Neural cell (in vitro differentiated cells): ENCODE results near the gene INSYN2B. TPM values are rescaled to one million over a fixed set of nuclear protein-coding genes. Genes with fewer than 3 reads are reported as not detected.

ENCODE experiments used
- H2AFZ ChIP-seq: fragments of 200-600, 300-800 bp; sonication (generic), shearing (Covaris generic); 2 replicates; pipeline ENCODE4 v1.6.0; 2014; ENCODE audit warnings: low read depth, mild to moderate bottlenecking, antibody characterized with exemption, low read length, moderate library complexity
- H3F3A ChIP-seq: fragments of 200-600 bp; shearing (Covaris generic); 2 replicates; pipeline ENCODE4 v1.6.1; 2016; ENCODE audit warnings: mild to moderate bottlenecking, moderate library complexity, mixed read lengths, antibody characterized with exemption, low read length; ENCODE audit not compliant: insufficient read depth, poor library complexity, severe bottlenecking
- H3K27ac ChIP-seq: fragments of 200-600, 300-800 bp; sonication (generic), shearing (Covaris generic); 2 replicates; pipeline ENCODE4 v1.5.1; 2014; ENCODE audit warnings: mild to moderate bottlenecking, low read length, moderate library complexity
- H3K27me3 ChIP-seq: fragments of 300-800, 200-600 bp; sonication (generic), shearing (Covaris generic); 2 replicates; pipeline ENCODE4 v1.6.0; 2014; ENCODE audit warnings: mild to moderate bottlenecking, low read depth, low read length, moderate library complexity; ENCODE audit not compliant: insufficient read depth
- H3K36me3 ChIP-seq: fragments of 300-800, 200-600 bp; sonication (generic), shearing (Covaris generic); 2 replicates; pipeline ENCODE4 v1.5.1; 2014; ENCODE audit warnings: mild to moderate bottlenecking, antibody characterized with exemption, low read length, moderate library complexity; ENCODE audit not compliant: insufficient read depth
- H3K4me2 ChIP-seq: fragments of 300-800, 200-600 bp; sonication (generic), shearing (Covaris generic); 2 replicates; pipeline ENCODE4 v1.6.0; 2014; ENCODE audit warnings: mild to moderate bottlenecking, low read length
- H3K4me3 ChIP-seq: fragments of 300-800, 200-600 bp; sonication (generic), shearing (Covaris generic); 2 replicates; pipeline ENCODE4 v1.5.1; 2014; ENCODE audit warnings: mild to moderate bottlenecking, low read length, moderate library complexity
- H3K79me2 ChIP-seq: fragments of 200-600 bp; shearing (Covaris generic); replicated peaks from 2 replicates; pipeline ENCODE4 v1.6.0; 2014; ENCODE audit warnings: mild to moderate bottlenecking, low read length, moderate library complexity; ENCODE audit not compliant: insufficient read depth
- H3K9ac ChIP-seq: fragments of 300-800, 200-600 bp; sonication (generic), shearing (Covaris generic); 2 replicates; pipeline ENCODE4 v1.6.1; 2016; ENCODE audit warnings: mild to moderate bottlenecking, low read length, mixed read lengths
- H3K9me2 ChIP-seq: fragments of 200-600 bp; shearing (Covaris generic); 2 replicates; pipeline ENCODE4 v1.6.1; 2016; ENCODE audit warnings: mild to moderate bottlenecking, low read length, mixed read lengths; ENCODE audit not compliant: insufficient read depth
- H3K9me3 ChIP-seq: fragments of 200-600, 300-800 bp; sonication (generic), shearing (Covaris generic); 2 replicates; pipeline ENCODE4 v1.6.1; 2016; ENCODE audit warnings: mild to moderate bottlenecking, mixed run types, low read length, moderate library complexity, mixed read lengths
- H4K20me1 ChIP-seq: fragments of 200-600 bp; shearing (Covaris generic); 2 replicates; pipeline ENCODE4 v1.6.1; 2016; ENCODE audit warnings: mild to moderate bottlenecking, mixed run types; ENCODE audit not compliant: insufficient read depth
- CTCF ChIP-seq: fragments of 450-650 bp; IDR thresholded peaks from 2 replicates; pipeline ENCODE4 v1.5.1; 2014; ENCODE audit warnings: antibody characterized with exemption, mild to moderate bottlenecking, moderate library complexity; ENCODE audit not compliant: poor library complexity, severe bottlenecking
- EP300 ChIP-seq: fragments of 450-650 bp; conservative IDR thresholded peaks from 2 replicates; pipeline ENCODE4 v1.6.1; 2014; ENCODE audit warnings: antibody characterized with exemption, mild to moderate bottlenecking, moderate library complexity; ENCODE audit not compliant: poor library complexity, severe bottlenecking
- EZH2 ChIP-seq: fragments of 200-600, 300-800 bp; shearing (Covaris generic), sonication (generic); IDR thresholded peaks from 2 replicates; pipeline ENCODE4 v1.6.1; 2014; ENCODE audit warnings: antibody characterized with exemption, low read length, borderline replicate concordance, mild to moderate bottlenecking; ENCODE audit not compliant: insufficient read depth, poor library complexity, severe bottlenecking
- MXI1 ChIP-seq: fragments of 450-650 bp; conservative IDR thresholded peaks from 2 replicates; pipeline ENCODE4 v1.6.1; 2014; ENCODE audit warnings: antibody characterized with exemption, mild to moderate bottlenecking; ENCODE audit not compliant: poor library complexity, severe bottlenecking
- POLR2AphosphoS5 ChIP-seq: IDR thresholded peaks from 2 replicates; pipeline ENCODE4 v1.6.1; 2012
- RAD21 ChIP-seq: fragments of 450-650 bp; conservative IDR thresholded peaks from 2 replicates; pipeline ENCODE4 v1.6.1; 2014; ENCODE audit warnings: antibody characterized with exemption, mild to moderate bottlenecking, moderate library complexity
- REST ChIP-seq: IDR thresholded peaks from 2 replicates; pipeline ENCODE4 v1.6.1; 2012; ENCODE audit warnings: borderline replicate concordance
- SMC3 ChIP-seq: fragments of 450-650 bp; conservative IDR thresholded peaks from 2 replicates; pipeline ENCODE4 v1.6.1; 2014; ENCODE audit warnings: antibody characterized with exemption, mild to moderate bottlenecking, moderate library complexity; ENCODE audit not compliant: poor library complexity
- TAF1 ChIP-seq: IDR thresholded peaks from 2 replicates; pipeline ENCODE4 v1.6.1; 2012; ENCODE audit warnings: low read depth
- polyA plus RNA-seq: library from polyadenylated mRNA; depleted of rRNA; stranded (reverse); fragments of >200 nt; gene quantifications from 2 replicates; pipeline ENCODE4 v1.2.3, GENCODE V29; 2014

Gene INSYN2B
- polyA plus RNA-seq, 1 donor from 2014 or later, result 0.37 TPM

GRCh38 chr5:169938439-169938838 is 41.9 kb downstream of the INSYN2B start:
- Histone ChIP-seq H3K27ac (no peak overlapping the region), H3K9me3 (no peaks in the 10 kb centered on the region), H3K27me3 (no peaks in the 10 kb centered on the region), H3K4me2 (no peak overlapping the region), H2AFZ (no peak overlapping the region), H3K36me3 (no peaks in the 10 kb centered on the region), H3K79me2 (no peaks in the 10 kb centered on the region), H4K20me1 (no peaks in the 10 kb centered on the region), H3F3A (no peaks in the 10 kb centered on the region), H3K9me2 (no peaks in the 10 kb centered on the region), H3K9ac (no peak overlapping the region), H3K4me3 (no peak overlapping the region)
- TF ChIP-seq SMC3, result no peak
- no peak for TF ChIP-seq RAD21
- no peak for TF ChIP-seq EZH2
- TF ChIP-seq REST, result no peak
- no peak for TF ChIP-seq EP300
- TF ChIP-seq CTCF, result no peak
- TF ChIP-seq POLR2AphosphoS5, result no peak
- no peak for TF ChIP-seq TAF1
- TF ChIP-seq MXI1, result no peak

GRCh38 chr5:169935762-169936161 is 44.5 kb downstream of the INSYN2B start:
- Histone ChIP-seq H3K9ac (no peak overlapping the region), H3K36me3 (no peaks in the 10 kb centered on the region), H4K20me1 (no peaks in the 10 kb centered on the region), H3K9me2 (no peaks in the 10 kb centered on the region), H3K27me3 (no peaks in the 10 kb centered on the region), H3K27ac (no peak overlapping the region), H3K79me2 (no peaks in the 10 kb centered on the region), H3K9me3 (no peaks in the 10 kb centered on the region), H3F3A (no peaks in the 10 kb centered on the region), H3K4me3 (no peak overlapping the region), H3K4me2 (no peak overlapping the region), H2AFZ (no peak overlapping the region)
- no peak for TF ChIP-seq TAF1
- no peak for TF ChIP-seq POLR2AphosphoS5
- TF ChIP-seq EP300, result no peak
- no peak for TF ChIP-seq RAD21
- no peak for TF ChIP-seq CTCF
- TF ChIP-seq MXI1, result no peak
- TF ChIP-seq SMC3, result no peak
- TF ChIP-seq EZH2, result no peak
- no peak for TF ChIP-seq REST
